ENCODE results near the gene THRAP3.

THRAP3 gene

DNA sequence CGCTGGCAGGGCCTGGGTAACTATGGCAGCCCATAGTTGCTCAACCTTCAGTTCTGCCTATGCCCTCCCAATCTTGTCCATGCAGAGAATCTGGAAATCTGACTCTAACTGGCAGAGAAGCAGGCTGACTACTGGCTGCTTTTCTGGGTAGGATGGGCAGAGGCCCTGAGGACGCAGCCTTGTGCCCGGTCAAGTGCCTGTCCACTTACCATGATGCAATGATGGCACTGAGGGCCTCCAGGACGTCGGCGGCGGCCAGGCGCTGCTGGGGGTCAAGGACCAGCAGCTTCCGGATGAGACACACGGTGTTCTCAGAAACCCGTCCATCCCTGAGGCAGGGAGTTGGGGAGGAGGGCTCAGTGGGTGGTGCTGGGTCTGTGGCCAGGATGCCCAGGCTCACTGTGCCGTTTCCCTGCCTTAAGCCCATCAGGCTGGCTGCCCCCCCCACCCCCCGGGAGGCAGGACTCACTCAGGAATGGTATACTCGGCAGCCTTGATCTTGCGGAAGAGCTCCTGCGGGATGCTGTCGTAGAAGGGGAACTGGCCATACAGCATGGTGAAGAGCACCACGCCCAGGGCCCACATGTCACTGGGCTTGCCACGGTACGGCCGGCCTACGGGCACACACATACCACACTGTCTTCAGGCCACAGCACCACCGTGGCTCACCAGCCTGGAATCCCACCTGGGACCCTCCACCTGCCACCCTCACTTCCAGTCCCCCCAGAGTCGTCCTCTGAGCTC, 119.6 kb downstream of the THRAP3 start:
- TF ChIP-seq, protein P1, sequence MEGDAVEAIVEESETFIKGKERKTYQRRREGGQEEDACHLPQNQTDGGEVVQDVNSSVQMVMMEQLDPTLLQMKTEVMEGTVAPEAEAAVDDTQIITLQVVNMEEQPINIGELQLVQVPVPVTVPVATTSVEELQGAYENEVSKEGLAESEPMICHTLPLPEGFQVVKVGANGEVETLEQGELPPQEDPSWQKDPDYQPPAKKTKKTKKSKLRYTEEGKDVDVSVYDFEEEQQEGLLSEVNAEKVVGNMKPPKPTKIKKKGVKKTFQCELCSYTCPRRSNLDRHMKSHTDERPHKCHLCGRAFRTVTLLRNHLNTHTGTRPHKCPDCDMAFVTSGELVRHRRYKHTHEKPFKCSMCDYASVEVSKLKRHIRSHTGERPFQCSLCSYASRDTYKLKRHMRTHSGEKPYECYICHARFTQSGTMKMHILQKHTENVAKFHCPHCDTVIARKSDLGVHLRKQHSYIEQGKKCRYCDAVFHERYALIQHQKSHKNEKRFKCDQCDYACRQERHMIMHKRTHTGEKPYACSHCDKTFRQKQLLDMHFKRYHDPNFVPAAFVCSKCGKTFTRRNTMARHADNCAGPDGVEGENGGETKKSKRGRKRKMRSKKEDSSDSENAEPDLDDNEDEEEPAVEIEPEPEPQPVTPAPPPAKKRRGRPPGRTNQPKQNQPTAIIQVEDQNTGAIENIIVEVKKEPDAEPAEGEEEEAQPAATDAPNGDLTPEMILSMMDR (IDR thresholded peaks at IDR 0.05; ENCODE audit: low read depth, low read length) = no peak

GRCh38 chr1:36344395-36344680, 120.1 kb downstream of the THRAP3 start:
- DNase-seq (ENCODE audit: extremely low read depth, low read depth) = no peak
- TF ChIP-seq, protein P1 (IDR thresholded peaks at IDR 0.05; ENCODE audit: low read depth, low read length) = no peak

More for the DNA sequence above, 119.6 kb downstream of the THRAP3 start:
- DNase-seq (ENCODE audit: extremely low read depth, low read depth) = no peak

DNA sequence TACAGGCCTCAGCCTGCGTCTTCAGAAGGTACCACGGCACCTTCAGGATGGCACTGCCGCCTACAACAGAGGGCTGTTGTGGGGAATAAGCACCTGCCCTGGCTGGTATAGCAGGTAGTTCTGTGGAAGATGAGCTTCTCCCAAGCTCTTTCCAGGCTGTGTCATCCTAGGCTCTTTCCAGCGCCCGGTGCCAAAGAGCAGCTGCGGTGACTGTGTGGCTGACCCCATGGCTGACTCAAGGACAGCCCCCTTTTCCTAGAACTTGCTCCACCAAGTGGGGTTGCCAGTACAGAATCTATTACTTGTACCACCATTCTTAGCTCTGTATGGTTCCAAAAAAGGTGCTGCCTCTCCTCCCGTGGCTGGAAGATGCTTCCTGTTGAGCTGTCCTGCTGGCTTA, 121.1 kb downstream of the THRAP3 start:
- TF ChIP-seq, protein P1 (IDR thresholded peaks at IDR 0.05; ENCODE audit: low read depth, low read length) = no peak
- no peak for DNase-seq (ENCODE audit: extremely low read depth, low read depth)

DNA sequence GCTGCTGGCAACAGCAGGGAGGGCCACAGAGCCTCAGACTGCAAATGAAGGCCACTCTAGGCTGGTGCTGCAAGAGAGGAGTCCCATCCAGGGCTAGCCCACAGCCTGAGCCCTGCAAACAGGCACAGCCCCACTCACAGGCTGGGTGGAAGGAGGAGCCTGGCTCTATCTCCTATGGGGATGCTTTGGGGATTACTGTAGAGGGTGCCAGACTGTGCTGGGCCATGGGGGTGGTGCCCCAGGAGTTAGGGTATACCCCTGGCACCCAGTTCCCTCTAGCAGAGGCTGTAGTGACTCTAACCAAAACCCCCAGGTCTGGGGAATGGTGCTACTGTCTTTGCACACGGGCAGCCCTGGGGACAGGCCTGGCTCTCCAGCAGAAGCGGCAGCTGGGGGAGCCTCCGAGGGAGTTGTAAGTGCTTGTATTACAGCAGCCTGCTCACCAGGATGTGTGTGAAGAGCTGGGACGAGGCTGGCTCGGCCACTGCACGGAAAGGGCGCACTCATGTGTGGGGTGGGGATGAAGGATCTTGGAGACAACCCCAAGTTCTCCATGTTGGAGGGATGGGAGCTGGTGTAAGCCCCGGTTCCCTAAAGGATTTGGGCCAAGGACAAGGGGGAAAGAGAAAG, 122.6 kb downstream of the THRAP3 start:
- TF ChIP-seq, protein P1 (IDR thresholded peaks at IDR 0.05; ENCODE audit: low read depth, low read length) = no peak
- no peak for DNase-seq (ENCODE audit: extremely low read depth, low read depth)

DNA sequence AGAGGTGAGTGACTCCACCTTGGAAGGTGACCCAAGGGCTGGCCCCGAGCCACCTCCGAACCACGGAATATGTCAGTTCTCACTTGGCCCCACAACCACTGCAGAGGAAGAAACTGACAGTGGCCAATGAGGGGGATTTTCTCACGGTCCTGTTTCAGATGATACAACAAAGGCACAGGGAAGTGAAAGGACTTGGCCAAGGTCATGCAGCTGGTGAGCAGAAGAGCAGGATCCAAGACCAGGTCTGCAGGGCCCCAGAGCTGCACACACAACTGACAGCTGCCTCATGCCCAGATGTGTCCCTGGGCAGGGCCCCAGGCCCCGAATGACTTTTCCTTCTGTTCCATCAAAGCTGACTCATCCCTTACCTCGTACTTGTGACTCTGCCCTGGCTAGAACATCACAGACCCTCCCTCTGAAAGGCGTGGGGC, 125.0 kb downstream of the THRAP3 start:
- TF ChIP-seq, protein P1 (IDR thresholded peaks at IDR 0.05; ENCODE audit: low read depth, low read length) = no peak
- no peak for DNase-seq (ENCODE audit: extremely low read depth, low read depth)

DNA sequence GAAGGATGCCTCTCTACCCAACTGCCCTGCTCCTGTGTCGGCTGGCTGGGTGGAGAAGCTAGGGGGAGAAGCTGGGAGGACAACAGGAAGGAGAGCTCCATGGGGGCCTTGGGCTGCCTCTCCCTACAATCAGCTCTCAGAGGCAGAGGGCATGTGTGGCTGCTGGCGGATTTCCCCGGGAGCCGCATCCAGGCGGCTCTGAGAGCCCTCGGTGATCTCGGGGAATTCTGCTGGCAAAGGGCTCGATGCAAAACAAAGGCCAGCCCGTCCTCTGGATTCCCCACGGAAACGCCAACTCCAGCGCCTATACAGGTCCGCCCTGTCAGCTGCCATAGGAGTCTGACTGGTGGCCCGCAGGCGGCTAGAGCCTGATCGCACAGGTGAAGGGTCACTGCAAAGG, 125.6 kb downstream of the THRAP3 start:
- TF ChIP-seq, protein P1 (IDR thresholded peaks at IDR 0.05; ENCODE audit: low read depth, low read length) = no peak
- DNase-seq (ENCODE audit: extremely low read depth, low read depth) = no peak

- TF ChIP-seq, protein P1 (IDR thresholded peaks at IDR 0.05; ENCODE audit: low read depth, low read length) = no peak
- DNase-seq (ENCODE audit: extremely low read depth, low read depth) = no peak
These were observed 126.5 kb downstream of the THRAP3 start for GRCh38 chr1:36350659-36351226.
